Sigmoid colon (tissue), 7 donors: ENCODE data around the gene AXDND1. TPM values are rescaled to one million over a fixed set of nuclear protein-coding genes. Genes with fewer than 3 reads are reported as not detected.
"Not testable (repeated sequence)": the region's sequence is repeated elsewhere in the genome, so short reads cannot be mapped to it uniquely, and the experiment has no call there.

Experiments used
- DNase-seq: peaks from one replicate; pipeline ENCODE4 v3.0.0-alpha.2; 2019
- H3K27ac ChIP-seq, 4 donors: fragments of 200-600 bp; sonication (generic); one replicate each; pipeline ENCODE4 v1.5.1; 2016 to 2019; ENCODE audit warnings: mild to moderate bottlenecking in 1 of 4
- H3K27me3 ChIP-seq, 3 donors: fragments of 200-600 bp; sonication (generic); one replicate each; pipeline ENCODE4 v1.5.1; 2019; ENCODE audit warnings: mild to moderate bottlenecking in 1 of 3
- H3K36me3 ChIP-seq, 4 donors: fragments of 200-600 bp; sonication (generic); one replicate each; pipeline ENCODE4 v1.5.1; 2016 to 2019
- H3K4me1 ChIP-seq, 4 donors: fragments of 200-600 bp; sonication (generic); one replicate each; pipeline ENCODE4 v1.5.1; 2017 to 2019
- H3K4me3 ChIP-seq, 4 donors: fragments of 200-600 bp; sonication (generic); one replicate each; pipeline ENCODE4 v1.5.1; 2017 to 2019; ENCODE audit warnings: mild to moderate bottlenecking in 2 of 4, moderate library complexity in 1 of 4
- H3K9me3 ChIP-seq, 4 donors: fragments of 200-600 bp in 3 of 4; sonication (generic) in 3 of 4; one replicate each; pipeline versions ENCODE4 v1.5.1 to v1.6.1; 2013 to 2019
- EP300 ChIP-seq, 4 donors: sonication (generic); formaldehyde crosslinking; IDR thresholded peaks; one replicate each; pipeline ENCODE4 v1.6.1; 2017; ENCODE audit warnings: antibody characterized with exemption in 4 of 4
- POLR2A ChIP-seq, 2 donors: fragments of 450-650 bp; IDR thresholded peaks; one replicate each; pipeline ENCODE4 v1.6.1; 2016; ENCODE audit warnings: antibody characterized with exemption in 2 of 2, mild to moderate bottlenecking in 2 of 2, moderate library complexity in 2 of 2
- POLR2AphosphoS5 ChIP-seq, 4 donors: sonication (generic); formaldehyde crosslinking; IDR thresholded peaks; one replicate each; pipeline ENCODE4 v1.6.1; 2017; ENCODE audit warnings: antibody characterized with exemption in 4 of 4
- WGBS, 2 donors: extraction: QIAGEN DNeasy Blood & Tissue Kit; methylation state at CpG; one replicate each; pipeline ENCODE4 v1.1.7; 2013; 5-methylcytosine and 5-hydroxymethylcytosine counted together
- intact Hi-C: fragments of 100-400 bp; cut with DNase I; formaldehyde crosslinking; loops from one replicate; pipeline ENCODE4 v1.15.1; 2023
- polyA plus RNA-seq, 3 donors: library from polyadenylated mRNA; stranded (reverse); fragments of 200-250 nt; gene quantifications; one replicate each; pipeline ENCODE4 v1.2.3, GENCODE V29; 2013
- total RNA-seq, 4 donors: library from RNA; depleted of rRNA; stranded (reverse); fragments of >200 nt; gene quantifications; one replicate each; pipeline ENCODE4 v1.1.0, GENCODE V29; 2016
- TF ChIP-seq, protein P1 (sequence below), 4 experiments: fragments of 450-650 bp in 3 of 4; fragments of 200-600 bp in 1 of 4; IDR thresholded peaks; one replicate each; pipeline ENCODE4 v1.5.1; 2016 to 2019; ENCODE audit warnings: antibody characterized with exemption in 4 of 4, mild to moderate bottlenecking in 3 of 4, moderate library complexity in 2 of 4
- donor health status: healthy with polysubstance abuse.
- donor health status: Bipolar disorder and iron deficiency.
- donor health status: healthy.

The AXDND1 gene
- total and polyA plus RNA-seq, 7 donors: 0.14 to 19.2 (median 2.4) TPM; not detected in 1

- 95 to 96% methylated on average over 3 of the region's 3 CpGs for WGBS, 2 donors
Measured at GRCh38 chr1:179393721-179394120, 27.9 kb downstream of the AXDND1 start.

DNA sequence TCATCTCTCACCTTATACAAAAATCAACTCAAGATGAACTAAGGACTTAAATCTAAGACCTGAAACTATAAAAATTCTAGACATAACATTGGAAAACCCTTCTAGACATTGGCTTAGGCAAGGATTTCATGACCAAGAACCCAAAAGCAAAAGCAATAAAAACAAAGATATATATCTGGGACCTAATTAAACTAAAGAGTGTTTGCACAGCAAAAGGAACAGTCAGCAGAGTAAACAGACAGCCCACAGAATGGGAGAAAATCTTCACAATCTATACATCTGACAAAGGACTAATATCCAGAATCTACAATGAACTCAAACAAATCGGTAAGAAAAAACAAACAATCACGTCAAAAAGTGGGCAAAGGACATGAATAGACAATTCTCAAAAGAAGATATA, 33.6 kb downstream of the AXDND1 start:
- H3K9me3 ChIP-seq, H3K27me3 ChIP-seq, H3K4me3 ChIP-seq, H3K4me1 ChIP-seq, H3K36me3 ChIP-seq, intact Hi-C loops, H3K27ac ChIP-seq, DNase-seq: not testable (repeated sequence)
- WGBS, 2 donors: 52 to 83% methylated on average over 2 of the region's 2 CpGs

More at GRCh38 chr1:179393721-179394120, 27.9 kb downstream of the AXDND1 start:
- Histone ChIP-seq H3K4me3 (no peak overlapping the region), H3K27ac (no peak overlapping the region), H3K27me3 (no peaks in the 10 kb centered on the region), H3K4me1 (no peaks in the 10 kb centered on the region), H3K36me3 (no peaks in the 10 kb centered on the region), H3K9me3 (peaks cover 0 to 7% (median 1%) of the 10 kb centered on the region in 4 donors)
- TF ChIP-seq, protein P1, sequence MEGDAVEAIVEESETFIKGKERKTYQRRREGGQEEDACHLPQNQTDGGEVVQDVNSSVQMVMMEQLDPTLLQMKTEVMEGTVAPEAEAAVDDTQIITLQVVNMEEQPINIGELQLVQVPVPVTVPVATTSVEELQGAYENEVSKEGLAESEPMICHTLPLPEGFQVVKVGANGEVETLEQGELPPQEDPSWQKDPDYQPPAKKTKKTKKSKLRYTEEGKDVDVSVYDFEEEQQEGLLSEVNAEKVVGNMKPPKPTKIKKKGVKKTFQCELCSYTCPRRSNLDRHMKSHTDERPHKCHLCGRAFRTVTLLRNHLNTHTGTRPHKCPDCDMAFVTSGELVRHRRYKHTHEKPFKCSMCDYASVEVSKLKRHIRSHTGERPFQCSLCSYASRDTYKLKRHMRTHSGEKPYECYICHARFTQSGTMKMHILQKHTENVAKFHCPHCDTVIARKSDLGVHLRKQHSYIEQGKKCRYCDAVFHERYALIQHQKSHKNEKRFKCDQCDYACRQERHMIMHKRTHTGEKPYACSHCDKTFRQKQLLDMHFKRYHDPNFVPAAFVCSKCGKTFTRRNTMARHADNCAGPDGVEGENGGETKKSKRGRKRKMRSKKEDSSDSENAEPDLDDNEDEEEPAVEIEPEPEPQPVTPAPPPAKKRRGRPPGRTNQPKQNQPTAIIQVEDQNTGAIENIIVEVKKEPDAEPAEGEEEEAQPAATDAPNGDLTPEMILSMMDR (IDR thresholded peaks at IDR 0.05): no peak
- no peak for TF ChIP-seq POLR2A (IDR thresholded peaks at IDR 0.05)
- no peak for TF ChIP-seq POLR2AphosphoS5 (IDR thresholded peaks at IDR 0.05)
- TF ChIP-seq EP300 (IDR thresholded peaks at IDR 0.05): no peak
- intact Hi-C loops: no loop called here
- DNase-seq: no peak

- H3K36me3 ChIP-seq, H3K27me3 ChIP-seq, DNase-seq, H3K9me3 ChIP-seq, intact Hi-C loops, H3K4me1 ChIP-seq, H3K4me3 ChIP-seq, H3K27ac ChIP-seq: not testable (repeated sequence)
- whole genome bisulfite sequencing, 2 donors: 65 to 77% methylated on average over 1 of the region's 3 CpGs
Measured at GRCh38 chr1:179417760-179418159, 52.0 kb downstream of the AXDND1 start.

GRCh38 chr1:179418706-179419105, 52.9 kb downstream of the AXDND1 start:
- intact Hi-C loops, H3K4me3 ChIP-seq, H3K36me3 ChIP-seq, DNase-seq, H3K27ac ChIP-seq, H3K4me1 ChIP-seq, H3K9me3 ChIP-seq, H3K27me3 ChIP-seq: not testable (repeated sequence)
- WGBS, 2 donors: 90 to 92% methylated on average over 25 to 32 of the region's 32 CpGs

- TF ChIP-seq POLR2AphosphoS5 (IDR thresholded peaks at IDR 0.05) (no peak), EP300 (IDR thresholded peaks at IDR 0.05) (no peak), POLR2A (IDR thresholded peaks at IDR 0.05) (no peak)
- TF ChIP-seq, protein P1 (IDR thresholded peaks at IDR 0.05): no peak
- no peak overlapping the region for H3K4me3 ChIP-seq
- WGBS, 2 donors: 97% methylated on average over 2 of the region's 2 CpGs
- H3K9me3 ChIP-seq: peaks cover 0 to 11% (median 0%) of the 10 kb centered on the region in 4 donors
- no peak overlapping the region for H3K27ac ChIP-seq
- no peaks in the 10 kb centered on the region for H3K27me3 ChIP-seq
- intact Hi-C loops: no loop called here
- no peaks in the 10 kb centered on the region for H3K4me1 ChIP-seq
- no peaks in the 10 kb centered on the region for H3K36me3 ChIP-seq
- no peak for DNase-seq
Measured at GRCh38 chr1:179424610-179425009, 58.8 kb downstream of the AXDND1 start.

DNA sequence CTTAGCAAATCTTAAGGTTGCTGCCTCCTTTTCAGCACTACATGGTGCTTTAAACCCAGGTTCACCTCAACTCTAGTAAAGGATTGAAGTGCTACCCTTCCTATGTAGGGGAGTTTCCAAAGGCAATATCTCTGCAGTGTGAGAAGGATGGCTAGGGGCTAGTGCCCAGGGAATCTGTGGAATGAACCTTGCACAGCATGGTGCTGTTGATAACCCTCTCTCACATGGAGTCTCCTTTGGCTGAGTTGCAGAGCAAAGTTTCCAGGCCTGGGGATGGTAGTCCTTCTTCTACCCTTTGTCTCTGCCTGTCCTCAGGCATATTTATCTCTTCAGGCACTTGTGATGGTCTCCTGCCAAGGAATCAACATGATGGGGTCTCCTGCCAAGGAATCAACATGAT, 59.4 kb downstream of the AXDND1 start:
- no peak overlapping the region for H3K4me3 ChIP-seq
- peaks cover 0 to 11% (median 0%) of the 10 kb centered on the region in 4 donors for H3K9me3 ChIP-seq
- no peaks in the 10 kb centered on the region for H3K4me1 ChIP-seq
- intact Hi-C loops: no loop called here
- H3K36me3 ChIP-seq: no peaks in the 10 kb centered on the region
- H3K27me3 ChIP-seq: no peaks in the 10 kb centered on the region
- DNase-seq: no peak
- H3K27ac ChIP-seq: no peak overlapping the region
- TF ChIP-seq, protein P1 (IDR thresholded peaks at IDR 0.05): no peak
- TF ChIP-seq POLR2AphosphoS5 (IDR thresholded peaks at IDR 0.05) (no peak), EP300 (IDR thresholded peaks at IDR 0.05) (no peak), POLR2A (IDR thresholded peaks at IDR 0.05) (no peak)
